ENCODE results near the gene ATG16L1. TPM values are rescaled to one million over a fixed set of nuclear protein-coding genes. Genes with fewer than 3 reads are reported as not detected.

Gene ATG16L1
- total RNA-seq, 1 experiment from 2014 or later, result 52.3 TPM

DNA sequence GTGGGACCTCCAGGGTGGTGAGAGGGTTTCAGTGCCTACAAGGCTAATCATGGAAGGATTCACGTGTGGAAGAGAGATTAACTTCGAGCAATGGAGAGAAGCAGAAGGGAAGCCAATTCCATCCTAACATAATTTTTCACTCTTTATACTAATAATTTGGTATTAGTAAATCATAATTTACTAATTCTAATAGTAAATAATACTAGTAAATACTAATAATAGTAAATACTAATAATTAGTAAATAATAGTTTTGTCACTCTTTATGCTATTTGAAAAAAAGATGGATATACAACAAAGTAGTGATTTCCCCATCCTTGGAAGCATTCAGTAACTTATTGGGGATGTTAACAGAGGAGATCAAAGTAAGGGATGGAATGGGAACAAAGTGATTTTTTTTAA lies 49.8 kb downstream of the ATG16L1 start:
- intact Hi-C loops (cut with micrococcal nuclease; ENCODE audit: unreplicated experiment) (no loop called here), in situ Hi-C loops (cut with HindIII; ENCODE audit: low pct_unique_long_range_greater_than_20kb, low sequenced_read_pairs) (no loop called here)
- no TSS peak for BruUV-seq (replicated peaks)

DNA sequence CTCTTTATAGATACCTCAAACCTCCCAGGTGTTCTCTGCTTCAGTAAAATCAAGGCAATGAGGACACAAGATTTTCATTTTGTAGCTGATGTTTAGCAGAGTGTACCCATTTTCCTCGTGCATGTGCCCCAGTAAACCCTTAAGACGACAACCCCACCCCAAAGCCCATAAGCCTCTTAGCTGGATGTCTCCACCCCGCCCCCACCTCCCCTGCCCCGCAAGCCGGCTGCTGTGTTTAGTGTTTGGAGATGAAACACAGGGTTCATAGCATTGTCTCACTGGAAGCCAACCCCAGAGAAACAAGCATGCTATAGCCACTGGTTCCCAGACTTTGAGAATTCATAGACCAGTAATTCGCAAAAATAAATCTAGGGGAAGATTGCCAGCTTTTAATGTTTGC lies 50.3 kb downstream of the ATG16L1 start:
- DNase-seq (ENCODE audit: low read depth, low spot score), result no peak
- Histone ChIP-seq H3K4me1 (ENCODE audit: control insufficient read depth, insufficient read depth, low read length) (no peaks in the 10 kb centered on the region; the same call in 1 of the 2 replicates), H3K4me3 (ENCODE audit: low read depth in 2 of 2, low read length in 2 of 2) (no peak overlapping the region), H3K9me3 (ENCODE audit: control insufficient read depth, insufficient read depth, low read depth, low read length) (no peaks in the 10 kb centered on the region), H3K27me3 (ENCODE audit: control insufficient read depth, insufficient read depth, low read length) (no peaks in the 10 kb centered on the region), H3K27ac (ENCODE audit: low read length) (no peak overlapping the region), H3K36me3 (ENCODE audit: control insufficient read depth, insufficient read depth, low read length) (no peaks in the 10 kb centered on the region)
- no peak for ATAC-seq
- in situ Hi-C loops (cut with HindIII; ENCODE audit: low pct_unique_long_range_greater_than_20kb, low sequenced_read_pairs), result no loop called here
- intact Hi-C loops (cut with micrococcal nuclease; ENCODE audit: unreplicated experiment), result no loop called here
- CTCF ChIA-PET, result no interaction called here
- TF ChIP-seq, protein P1, sequence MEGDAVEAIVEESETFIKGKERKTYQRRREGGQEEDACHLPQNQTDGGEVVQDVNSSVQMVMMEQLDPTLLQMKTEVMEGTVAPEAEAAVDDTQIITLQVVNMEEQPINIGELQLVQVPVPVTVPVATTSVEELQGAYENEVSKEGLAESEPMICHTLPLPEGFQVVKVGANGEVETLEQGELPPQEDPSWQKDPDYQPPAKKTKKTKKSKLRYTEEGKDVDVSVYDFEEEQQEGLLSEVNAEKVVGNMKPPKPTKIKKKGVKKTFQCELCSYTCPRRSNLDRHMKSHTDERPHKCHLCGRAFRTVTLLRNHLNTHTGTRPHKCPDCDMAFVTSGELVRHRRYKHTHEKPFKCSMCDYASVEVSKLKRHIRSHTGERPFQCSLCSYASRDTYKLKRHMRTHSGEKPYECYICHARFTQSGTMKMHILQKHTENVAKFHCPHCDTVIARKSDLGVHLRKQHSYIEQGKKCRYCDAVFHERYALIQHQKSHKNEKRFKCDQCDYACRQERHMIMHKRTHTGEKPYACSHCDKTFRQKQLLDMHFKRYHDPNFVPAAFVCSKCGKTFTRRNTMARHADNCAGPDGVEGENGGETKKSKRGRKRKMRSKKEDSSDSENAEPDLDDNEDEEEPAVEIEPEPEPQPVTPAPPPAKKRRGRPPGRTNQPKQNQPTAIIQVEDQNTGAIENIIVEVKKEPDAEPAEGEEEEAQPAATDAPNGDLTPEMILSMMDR (IDR thresholded peaks at IDR 0.05), result no peak
- no peak for TF ChIP-seq POLR2AphosphoS5 (IDR thresholded peaks at IDR 0.05; ENCODE audit: low read depth, low read length)
- TF ChIP-seq, protein P2, sequence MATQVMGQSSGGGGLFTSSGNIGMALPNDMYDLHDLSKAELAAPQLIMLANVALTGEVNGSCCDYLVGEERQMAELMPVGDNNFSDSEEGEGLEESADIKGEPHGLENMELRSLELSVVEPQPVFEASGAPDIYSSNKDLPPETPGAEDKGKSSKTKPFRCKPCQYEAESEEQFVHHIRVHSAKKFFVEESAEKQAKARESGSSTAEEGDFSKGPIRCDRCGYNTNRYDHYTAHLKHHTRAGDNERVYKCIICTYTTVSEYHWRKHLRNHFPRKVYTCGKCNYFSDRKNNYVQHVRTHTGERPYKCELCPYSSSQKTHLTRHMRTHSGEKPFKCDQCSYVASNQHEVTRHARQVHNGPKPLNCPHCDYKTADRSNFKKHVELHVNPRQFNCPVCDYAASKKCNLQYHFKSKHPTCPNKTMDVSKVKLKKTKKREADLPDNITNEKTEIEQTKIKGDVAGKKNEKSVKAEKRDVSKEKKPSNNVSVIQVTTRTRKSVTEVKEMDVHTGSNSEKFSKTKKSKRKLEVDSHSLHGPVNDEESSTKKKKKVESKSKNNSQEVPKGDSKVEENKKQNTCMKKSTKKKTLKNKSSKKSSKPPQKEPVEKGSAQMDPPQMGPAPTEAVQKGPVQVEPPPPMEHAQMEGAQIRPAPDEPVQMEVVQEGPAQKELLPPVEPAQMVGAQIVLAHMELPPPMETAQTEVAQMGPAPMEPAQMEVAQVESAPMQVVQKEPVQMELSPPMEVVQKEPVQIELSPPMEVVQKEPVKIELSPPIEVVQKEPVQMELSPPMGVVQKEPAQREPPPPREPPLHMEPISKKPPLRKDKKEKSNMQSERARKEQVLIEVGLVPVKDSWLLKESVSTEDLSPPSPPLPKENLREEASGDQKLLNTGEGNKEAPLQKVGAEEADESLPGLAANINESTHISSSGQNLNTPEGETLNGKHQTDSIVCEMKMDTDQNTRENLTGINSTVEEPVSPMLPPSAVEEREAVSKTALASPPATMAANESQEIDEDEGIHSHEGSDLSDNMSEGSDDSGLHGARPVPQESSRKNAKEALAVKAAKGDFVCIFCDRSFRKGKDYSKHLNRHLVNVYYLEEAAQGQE (IDR thresholded peaks at IDR 0.05; ENCODE audit: insufficient read depth in 1 of 2, low read depth in 2 of 2, low read length in 1 of 2), result no peak
- no peak for TF ChIP-seq SIN3A (IDR thresholded peaks at IDR 0.05; ENCODE audit: borderline replicate concordance, insufficient read depth, low read depth, low read length)
- TF ChIP-seq TCF7L2 (IDR thresholded peaks at IDR 0.05; ENCODE audit: low read depth, low read length), result no peak
- POLR2A ChIA-PET, result interaction anchor here (0.5 to 0.6 kb wide), 2 partner anchors 20 to 222 kb away, joined by 3 read pairs; no protein-coding TSS in a partner anchor
- no TSS peak for BruUV-seq (replicated peaks)

More for the DNA sequence above, 49.8 kb downstream of the ATG16L1 start:
- ChIA-PET CTCF (no interaction called here), POLR2A (interaction anchor here (0.5 kb wide), 1 partner anchor 21 kb away, joined by 3 read pairs; no protein-coding TSS in a partner anchor)
- ATAC-seq (no peak), DNase-seq (ENCODE audit: low read depth, low spot score) (no peak)
- Histone ChIP-seq H3K4me3 (ENCODE audit: low read depth in 2 of 2, low read length in 2 of 2) (no peak overlapping the region), H3K9me3 (ENCODE audit: control insufficient read depth, insufficient read depth, low read depth, low read length) (no peaks in the 10 kb centered on the region), H3K27ac (ENCODE audit: low read length) (no peak overlapping the region), H3K36me3 (ENCODE audit: control insufficient read depth, insufficient read depth, low read length) (no peaks in the 10 kb centered on the region), H3K27me3 (ENCODE audit: control insufficient read depth, insufficient read depth, low read length) (no peaks in the 10 kb centered on the region), H3K4me1 (ENCODE audit: control insufficient read depth, insufficient read depth, low read length) (no peaks in the 10 kb centered on the region; the same call in 1 of the 2 replicates)
- TF ChIP-seq, protein P1 (IDR thresholded peaks at IDR 0.05), result no peak
- TF ChIP-seq POLR2AphosphoS5 (IDR thresholded peaks at IDR 0.05; ENCODE audit: low read depth, low read length), result no peak
- no peak for TF ChIP-seq SIN3A (IDR thresholded peaks at IDR 0.05; ENCODE audit: borderline replicate concordance, insufficient read depth, low read depth, low read length)
- TF ChIP-seq TCF7L2 (IDR thresholded peaks at IDR 0.05; ENCODE audit: low read depth, low read length), result no peak
- TF ChIP-seq, protein P2 (IDR thresholded peaks at IDR 0.05; ENCODE audit: insufficient read depth in 1 of 2, low read depth in 2 of 2, low read length in 1 of 2), result no peak
